Lung microvascular endothelial cell (primary cell): ENCODE results near the gene OLFM1. TPM values are rescaled to one million over a fixed set of nuclear protein-coding genes. Genes with fewer than 3 reads are reported as not detected.

Experiments used
- DNase-seq, 2 donors: peaks; one replicate each; pipeline versions ENCODE4 v3.0.0 to v3.0.0-alpha.2; 2010; ENCODE audit warnings: low read depth in 2 of 2
- total RNA-seq: library from RNA; depleted of rRNA; stranded (reverse); fragments of >200 nt; gene quantifications from 2 replicates; pipeline ENCODE4 v1.2.1, GENCODE V29; 2014

OLFM1 gene
- total RNA-seq, 1 donor from 2014 or later: 15.3 TPM

- DNase-seq: no peak
These were observed 11.2 kb upstream of the OLFM1 start for GRCh38 chr9:135076143-135076875.

- no peak for DNase-seq
These were observed 10.5 kb upstream of the OLFM1 start for GRCh38 chr9:135076876-135077430.

- peak; percentile 20 to 37 for DNase-seq
These were observed 9.8 kb upstream of the OLFM1 start for GRCh38 chr9:135077497-135078200.

GRCh38 chr9:135078361-135078821, 9.1 kb upstream of the OLFM1 start:
- no peak for DNase-seq

- no peak for DNase-seq
These were observed 8.4 kb upstream of the OLFM1 start for GRCh38 chr9:135079018-135079417.

- DNase-seq: no peak
These were observed 7.8 kb upstream of the OLFM1 start for GRCh38 chr9:135079676-135080075.

GRCh38 chr9:135080286-135081263, 6.9 kb upstream of the OLFM1 start:
- no peak for DNase-seq

- no peak for DNase-seq
These were observed 6.2 kb upstream of the OLFM1 start for GRCh38 chr9:135081264-135081660.

- DNase-seq: no peak
These were observed 5.7 kb upstream of the OLFM1 start for GRCh38 chr9:135081731-135082130.

- no peak for DNase-seq
These were observed 4.9 kb upstream of the OLFM1 start for GRCh38 chr9:135082536-135082935.

- DNase-seq: no peak
These were observed 4.1 kb upstream of the OLFM1 start for GRCh38 chr9:135083241-135083810.

GRCh38 chr9:135083831-135084230, 3.6 kb upstream of the OLFM1 start:
- no peak for DNase-seq

GRCh38 chr9:135084262-135084661, 3.2 kb upstream of the OLFM1 start:
- DNase-seq: no peak

GRCh38 chr9:135084881-135085760, 2.3 kb upstream of the OLFM1 start:
- DNase-seq: no peak

GRCh38 chr9:135085830-135086546, 1.5 kb upstream of the OLFM1 start:
- peak; percentile 74 to 82 for DNase-seq

- DNase-seq: peak in 1 of 2 donors; percentile 5
These were observed 625 bp upstream of the OLFM1 start for GRCh38 chr9:135086597-135087488.

- peak in 1 of 2 donors; percentile 2 for DNase-seq
These were observed 455 bp downstream of the OLFM1 start for GRCh38 chr9:135087899-135088347.

GRCh38 chr9:135088348-135088978, 995 bp downstream of the OLFM1 start:
- DNase-seq: no peak
